Measurements from ENCODE around the gene SLC4A2. TPM values are rescaled to one million over a fixed set of nuclear protein-coding genes. Genes with fewer than 3 reads are reported as not detected.
A peak's percentile ranks its signal among the peaks of the same experiment; 100 is the strongest.

Gene SLC4A2
- total RNA-seq, 1 donor from 2014 or later, result 66.5 TPM

DNA sequence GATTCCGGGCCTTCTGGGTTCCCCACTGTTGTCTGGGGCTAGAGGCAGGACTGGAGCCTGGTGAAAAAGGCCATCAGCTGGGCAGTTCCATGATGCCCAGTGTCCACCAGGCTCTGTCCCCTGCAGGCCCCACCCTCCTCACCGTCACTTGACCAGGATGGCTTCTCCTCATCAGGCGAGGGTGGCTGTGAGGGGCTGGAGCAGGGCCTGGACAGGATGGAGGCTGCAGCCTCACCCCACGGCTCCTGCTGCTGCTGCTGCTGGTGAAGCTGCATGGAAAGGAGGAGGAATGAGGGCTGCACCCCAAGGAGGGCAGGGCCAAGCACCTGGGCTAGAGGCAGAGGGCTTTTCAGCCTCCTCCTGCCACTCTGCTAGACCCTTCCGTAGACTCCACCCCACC lies 43.4 kb upstream of the SLC4A2 start:
- no peak overlapping the region for H3K27ac ChIP-seq
- no peak for TF ChIP-seq POLR2AphosphoS5 (IDR thresholded peaks at IDR 0.05; ENCODE audit: insufficient read depth in 1 of 2, low read depth in 1 of 2)
- TF ChIP-seq CTCF (IDR thresholded peaks at IDR 0.05), result no peak
- TF ChIP-seq POLR2A (IDR thresholded peaks at IDR 0.05), result no peak
- H3K4me1 ChIP-seq, result peaks cover 37% of the 10 kb centered on the region
- H3K9me3 ChIP-seq, result no peaks in the 10 kb centered on the region
- H3K4me3 ChIP-seq, result no peak overlapping the region
- intact Hi-C loops (cut with DNase I), result no loop called here
- no peak for DNase-seq (ENCODE audit: extremely low spot score in 2 of 2)
- no peaks in the 10 kb centered on the region for H3K36me3 ChIP-seq
- H3K27me3 ChIP-seq, result no peaks in the 10 kb centered on the region

GRCh38 chr7:151016505-151016904 lies 42.9 kb upstream of the SLC4A2 start:
- intact Hi-C loops (cut with DNase I), result no loop called here
- Histone ChIP-seq H3K4me1 (peaks cover 37% of the 10 kb centered on the region), H3K27me3 (no peaks in the 10 kb centered on the region)

GRCh38 chr7:151016942-151017341 lies 42.4 kb upstream of the SLC4A2 start:
- Histone ChIP-seq H3K4me3 (no peak overlapping the region), H3K27ac (no peak overlapping the region), H3K4me1 (peaks cover 37% of the 10 kb centered on the region), H3K27me3 (no peaks in the 10 kb centered on the region), H3K36me3 (no peaks in the 10 kb centered on the region), H3K9me3 (no peaks in the 10 kb centered on the region)
- intact Hi-C loops (cut with DNase I), result no loop called here
- no peak for DNase-seq (ENCODE audit: extremely low spot score in 2 of 2)
- TF ChIP-seq CTCF (IDR thresholded peaks at IDR 0.05) (no peak), POLR2A (IDR thresholded peaks at IDR 0.05) (no peak), POLR2AphosphoS5 (IDR thresholded peaks at IDR 0.05; ENCODE audit: insufficient read depth in 1 of 2, low read depth in 1 of 2) (no peak)

More at GRCh38 chr7:151016505-151016904, 42.9 kb upstream of the SLC4A2 start:
- TF ChIP-seq POLR2AphosphoS5 (IDR thresholded peaks at IDR 0.05; ENCODE audit: insufficient read depth in 1 of 2, low read depth in 1 of 2) (no peak), POLR2A (IDR thresholded peaks at IDR 0.05) (no peak), CTCF (IDR thresholded peaks at IDR 0.05) (no peak)
- H3K27ac ChIP-seq, result no peak overlapping the region
- H3K9me3 ChIP-seq, result no peaks in the 10 kb centered on the region
- no peaks in the 10 kb centered on the region for H3K36me3 ChIP-seq
- no peak for DNase-seq (ENCODE audit: extremely low spot score in 2 of 2)
- no peak overlapping the region for H3K4me3 ChIP-seq

DNA sequence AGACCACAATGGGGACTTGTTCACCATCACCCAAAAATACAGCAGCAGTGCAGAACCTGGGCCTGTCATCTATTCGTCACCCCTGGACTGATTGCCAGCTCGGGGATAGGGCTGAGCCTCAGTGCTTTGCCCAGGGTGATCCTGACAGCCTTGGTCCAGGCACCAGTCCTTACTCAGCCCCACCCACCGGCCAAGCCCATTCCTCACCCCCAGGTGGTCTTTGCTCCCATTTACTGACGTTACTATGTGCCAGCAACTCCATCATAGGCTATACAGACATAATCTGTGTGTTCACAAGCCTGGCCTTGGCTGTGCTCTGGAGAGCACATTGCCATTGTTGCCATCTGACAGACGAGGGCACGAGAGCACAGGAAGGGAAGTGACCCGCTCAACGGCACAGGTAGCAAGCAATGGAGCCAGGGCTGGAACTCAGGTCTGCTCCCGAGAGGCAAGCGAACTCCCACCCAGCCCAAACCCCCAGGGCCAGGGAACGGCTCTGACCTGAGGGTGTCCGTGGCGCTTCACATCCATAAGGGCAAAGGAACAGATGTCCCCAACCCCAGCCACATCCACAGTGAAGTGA lies 41.9 kb upstream of the SLC4A2 start:
- H3K27ac ChIP-seq, result no peak overlapping the region
- H3K27me3 ChIP-seq, result no peaks in the 10 kb centered on the region
- H3K36me3 ChIP-seq, result no peaks in the 10 kb centered on the region
- no peak overlapping the region for H3K4me3 ChIP-seq
- DNase-seq (ENCODE audit: extremely low spot score in 2 of 2), result no peak
- H3K4me1 ChIP-seq, result peaks cover 35% of the 10 kb centered on the region
- H3K9me3 ChIP-seq, result no peaks in the 10 kb centered on the region
- no peak for TF ChIP-seq POLR2A (IDR thresholded peaks at IDR 0.05)
- no peak for TF ChIP-seq CTCF (IDR thresholded peaks at IDR 0.05)
- TF ChIP-seq POLR2AphosphoS5 (IDR thresholded peaks at IDR 0.05; ENCODE audit: insufficient read depth in 1 of 2, low read depth in 1 of 2), result no peak
- intact Hi-C loops (cut with DNase I), result no loop called here

DNA sequence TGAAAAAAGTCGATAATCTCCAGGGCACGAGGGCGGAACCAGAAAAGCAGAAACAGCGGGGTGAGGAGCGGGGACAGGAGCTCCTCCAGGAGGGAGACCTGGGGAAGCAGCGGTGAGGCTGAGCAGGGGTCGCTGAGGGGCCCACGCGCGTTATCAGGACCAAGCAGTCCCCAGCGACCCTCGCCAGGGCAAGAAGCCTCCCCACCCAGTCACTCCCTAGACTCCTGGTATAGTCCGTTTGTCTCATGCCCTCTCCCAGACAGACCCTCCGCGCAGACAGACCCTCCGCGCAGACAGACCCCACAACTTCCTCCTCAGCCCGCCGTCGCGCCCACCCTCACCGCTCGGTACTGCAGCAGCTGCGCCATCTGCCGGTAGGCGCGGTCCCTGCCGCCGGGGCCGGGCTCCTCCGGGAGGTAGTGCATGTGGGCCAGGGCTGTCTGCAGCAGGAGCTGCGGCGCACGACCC lies 41.4 kb upstream of the SLC4A2 start:
- Histone ChIP-seq H3K9me3 (no peaks in the 10 kb centered on the region), H3K27me3 (no peaks in the 10 kb centered on the region), H3K36me3 (no peaks in the 10 kb centered on the region), H3K27ac (no peak overlapping the region), H3K4me3 (peak overlapping the region; percentile 18 to 41), H3K4me1 (peaks cover 30% of the 10 kb centered on the region)
- peak; percentile 61 to 85 (median 81) for TF ChIP-seq CTCF (IDR thresholded peaks at IDR 0.05)
- TF ChIP-seq POLR2A (IDR thresholded peaks at IDR 0.05), result no peak
- TF ChIP-seq POLR2AphosphoS5 (IDR thresholded peaks at IDR 0.05; ENCODE audit: insufficient read depth in 1 of 2, low read depth in 1 of 2), result peak in 1 of 2 donors; percentile 8
- intact Hi-C loops (cut with DNase I), result no loop called here
- no peak for DNase-seq (ENCODE audit: extremely low spot score in 2 of 2)
